22Rv1 (cell line): Measurements from ENCODE around the gene MTCH2.

ENCODE experiments used
- CTCF ChIP-seq: fragments of 450-650 bp; IDR thresholded peaks from 2 replicates; pipeline ENCODE4 v1.5.1; 2017; ENCODE audit warnings: mild to moderate bottlenecking
- ZFX ChIP-seq: fragments of 450-650 bp; IDR thresholded peaks from 2 replicates; pipeline ENCODE4 v1.6.1; 2017; ENCODE audit warnings: antibody characterized with exemption, borderline replicate concordance

DNA sequence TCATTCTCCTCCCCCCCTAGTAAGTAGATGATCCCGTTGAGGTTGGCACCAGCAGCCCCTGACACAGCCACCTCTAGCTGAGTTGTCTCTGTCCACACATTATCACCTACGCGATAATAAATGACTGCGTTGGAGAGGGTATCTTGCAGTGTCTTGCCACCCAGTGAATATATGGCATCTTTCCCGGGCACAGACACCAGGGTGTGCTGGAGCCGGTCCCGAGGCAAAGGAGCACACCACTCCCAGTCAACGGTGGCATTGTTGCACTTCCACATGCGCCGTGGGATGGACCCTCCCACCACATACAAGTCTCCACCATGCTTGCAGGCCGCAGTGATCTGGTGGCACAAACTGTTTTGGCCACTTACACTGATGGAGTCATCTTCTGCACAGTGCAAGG lies 69.0 kb downstream of the MTCH2 start:
- TF ChIP-seq CTCF (no peak), ZFX (no peak)
